ENCODE data around the gene CNGB1. TPM values are rescaled to one million over a fixed set of nuclear protein-coding genes. Genes with fewer than 3 reads are reported as not detected.

The CNGB1 gene
- total RNA-seq, 1 experiment from 2014 or later, result not detected

DNA sequence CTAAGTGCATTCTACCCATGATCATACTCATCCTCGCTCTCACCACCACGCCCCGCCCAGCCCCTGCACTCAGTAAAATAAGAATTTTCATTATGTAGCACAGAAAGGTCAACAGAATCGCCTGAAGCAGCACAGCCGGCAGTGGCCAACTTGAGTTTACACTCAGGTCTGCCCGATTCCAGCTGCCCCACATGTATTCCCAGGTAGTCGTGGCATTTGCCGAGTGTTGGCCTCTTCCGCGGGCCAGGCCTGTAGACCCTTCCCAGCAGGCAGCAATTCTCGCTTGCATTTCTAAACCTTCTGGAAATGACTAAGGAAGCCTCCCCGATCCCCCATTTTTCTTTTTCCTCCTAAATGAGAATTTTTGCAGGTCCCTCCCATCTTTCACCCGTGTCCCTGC is 609 bp downstream of the CNGB1 start:
- H3K4me3 Mint-ChIP-seq (ENCODE audit: unreplicated experiment), result no peak overlapping the region
- H3K27me3 Mint-ChIP-seq (ENCODE audit: insufficient read depth, unreplicated experiment), result no peaks in the 10 kb centered on the region
- no peak for DNase-seq (ENCODE audit: unreplicated experiment)
- CTCF ChIA-PET, result interaction anchor here (0.8 to 1.5 kb wide), 3 partner anchors 10 to 71 kb away, joined by 3 to 4 read pairs (median 4); no protein-coding TSS in a partner anchor
- H3K9me3 Mint-ChIP-seq (ENCODE audit: unreplicated experiment), result no peaks in the 10 kb centered on the region
- TF ChIP-seq CTCF (IDR thresholded peaks at IDR 0.05; ENCODE audit: unreplicated experiment), result no peak
- BruUV-seq (replicated peaks), result no TSS peak
- peaks cover 6% of the 10 kb centered on the region for H3K4me1 Mint-ChIP-seq (ENCODE audit: insufficient read depth, unreplicated experiment)
- H3K36me3 Mint-ChIP-seq (ENCODE audit: insufficient read depth, unreplicated experiment), result no peaks in the 10 kb centered on the region
- POLR2A ChIA-PET, result no interaction called here
- H3K27ac Mint-ChIP-seq (ENCODE audit: low read depth, unreplicated experiment), result no peak overlapping the region
- intact Hi-C loops (cut with micrococcal nuclease), result no loop called here

DNA sequence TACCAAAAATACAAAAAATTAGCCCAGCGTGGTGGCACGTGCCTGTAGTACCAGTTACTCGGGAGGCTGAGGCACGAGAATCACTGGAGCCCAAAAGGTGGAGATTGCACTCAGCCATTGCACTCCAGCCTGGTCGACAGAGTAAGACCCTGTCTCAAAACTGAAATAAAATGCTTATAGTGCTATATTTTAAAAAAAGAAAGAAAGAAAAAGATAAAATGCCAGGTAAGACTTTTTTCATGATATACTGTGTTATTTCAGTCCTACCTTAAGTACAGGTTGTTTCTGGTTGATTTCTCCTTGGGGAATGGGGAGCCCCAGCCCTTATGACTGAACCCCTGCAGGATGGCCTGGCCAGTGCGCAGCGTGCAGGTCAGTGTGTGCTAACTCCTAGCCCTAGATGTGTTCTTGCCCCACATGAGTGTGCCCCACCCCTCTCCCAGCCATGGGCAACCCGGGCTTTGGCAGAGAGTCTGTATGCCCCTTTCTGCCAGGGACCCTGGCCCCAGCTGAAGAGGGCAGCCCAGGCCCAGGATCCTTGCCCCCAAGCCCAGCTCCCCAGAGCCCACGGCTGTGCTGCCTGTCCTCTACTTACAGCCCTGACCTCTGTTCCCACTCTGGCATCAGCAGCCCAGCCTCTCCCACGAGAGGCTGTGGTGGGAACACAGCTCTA is 1.3 kb downstream of the CNGB1 start:
- Mint-ChIP-seq H3K9me3 (ENCODE audit: unreplicated experiment) (no peaks in the 10 kb centered on the region), H3K4me1 (ENCODE audit: insufficient read depth, unreplicated experiment) (peaks cover 6% of the 10 kb centered on the region), H3K27me3 (ENCODE audit: insufficient read depth, unreplicated experiment) (no peaks in the 10 kb centered on the region), H3K36me3 (ENCODE audit: insufficient read depth, unreplicated experiment) (no peaks in the 10 kb centered on the region), H3K27ac (ENCODE audit: low read depth, unreplicated experiment) (no peak overlapping the region), H3K4me3 (ENCODE audit: unreplicated experiment) (no peak overlapping the region)
- intact Hi-C loops (cut with micrococcal nuclease), result no loop called here
- no peak for DNase-seq (ENCODE audit: unreplicated experiment)
- no peak for TF ChIP-seq CTCF (IDR thresholded peaks at IDR 0.05; ENCODE audit: unreplicated experiment)
- BruUV-seq (replicated peaks), result no TSS peak
- POLR2A ChIA-PET, result no interaction called here
- CTCF ChIA-PET, result no interaction called here

- Mint-ChIP-seq H3K4me3 (ENCODE audit: unreplicated experiment) (no peak overlapping the region), H3K36me3 (ENCODE audit: insufficient read depth, unreplicated experiment) (no peaks in the 10 kb centered on the region), H3K27ac (ENCODE audit: low read depth, unreplicated experiment) (no peak overlapping the region), H3K9me3 (ENCODE audit: unreplicated experiment) (no peaks in the 10 kb centered on the region), H3K27me3 (ENCODE audit: insufficient read depth, unreplicated experiment) (no peaks in the 10 kb centered on the region), H3K4me1 (ENCODE audit: insufficient read depth, unreplicated experiment) (peaks cover 6% of the 10 kb centered on the region)
- no peak for TF ChIP-seq CTCF (IDR thresholded peaks at IDR 0.05; ENCODE audit: unreplicated experiment)
- CTCF ChIA-PET, result interaction anchor here (1.2 kb wide), 1 partner anchor 9 kb away, joined by 4 read pairs; a partner anchor contains a TSS
- BruUV-seq (replicated peaks), result no TSS peak
- POLR2A ChIA-PET, result no interaction called here
- no peak for DNase-seq (ENCODE audit: unreplicated experiment)
- intact Hi-C loops (cut with micrococcal nuclease), result no loop called here
Observed at GRCh38 chr16:57967916-57968315, 3.0 kb downstream of the CNGB1 start.

DNA sequence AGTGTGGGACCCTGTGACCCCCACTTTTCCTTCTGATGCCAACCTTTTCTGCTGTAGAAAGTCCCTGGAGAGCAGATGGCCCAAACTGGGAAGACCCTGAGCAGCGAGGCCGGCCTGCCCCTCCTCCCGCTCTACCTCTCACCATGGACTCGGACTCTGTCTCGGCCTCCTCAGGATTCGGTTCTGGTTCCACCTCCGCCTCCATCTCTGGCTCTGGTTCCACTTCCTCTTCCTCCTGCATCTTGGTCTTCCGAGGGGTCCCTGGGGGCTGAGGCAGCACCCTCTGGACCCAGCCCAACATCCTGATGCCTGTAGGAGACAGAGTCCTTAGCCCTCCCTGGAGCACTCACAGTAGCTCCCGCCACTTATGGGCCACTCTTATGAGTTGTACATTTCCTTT is 3.9 kb downstream of the CNGB1 start:
- CTCF ChIA-PET, result interaction anchor here (0.7 to 1.2 kb wide), 4 partner anchors 10 to 210 kb away, joined by 3 to 4 read pairs (median 4); a partner anchor contains a TSS
- no peaks in the 10 kb centered on the region for H3K9me3 Mint-ChIP-seq (ENCODE audit: unreplicated experiment)
- no peak overlapping the region for H3K4me3 Mint-ChIP-seq (ENCODE audit: unreplicated experiment)
- no peak for TF ChIP-seq CTCF (IDR thresholded peaks at IDR 0.05; ENCODE audit: unreplicated experiment)
- BruUV-seq (replicated peaks), result no TSS peak
- peaks cover 6% of the 10 kb centered on the region for H3K4me1 Mint-ChIP-seq (ENCODE audit: insufficient read depth, unreplicated experiment)
- no peaks in the 10 kb centered on the region for H3K27me3 Mint-ChIP-seq (ENCODE audit: insufficient read depth, unreplicated experiment)
- H3K27ac Mint-ChIP-seq (ENCODE audit: low read depth, unreplicated experiment), result no peak overlapping the region
- no peaks in the 10 kb centered on the region for H3K36me3 Mint-ChIP-seq (ENCODE audit: insufficient read depth, unreplicated experiment)
- intact Hi-C loops (cut with micrococcal nuclease), result no loop called here
- no peak for DNase-seq (ENCODE audit: unreplicated experiment)
- POLR2A ChIA-PET, result no interaction called here

Data from MCF 10A (cell line).